GM12864 (cell line): ENCODE data around the gene CBFB.

Experiments
- DNase-seq: peaks from one replicate; pipeline ENCODE4 v3.0.0-alpha.2; 2011; ENCODE audit warnings: low read depth
- H3K4me3 ChIP-seq: 2 replicates; pipeline ENCODE4 v1.5.1; 2011; ENCODE audit warnings: mild to moderate bottlenecking, low read depth, low read length, control low read depth
- CTCF ChIP-seq: IDR thresholded peaks from 2 replicates; pipeline ENCODE4 v1.5.1; 2011; ENCODE audit warnings: low read depth, mild to moderate bottlenecking, moderate library complexity, low read length, control low read depth, inconsistent platforms; ENCODE audit errors: missing control alignments

Gene CBFB

DNA sequence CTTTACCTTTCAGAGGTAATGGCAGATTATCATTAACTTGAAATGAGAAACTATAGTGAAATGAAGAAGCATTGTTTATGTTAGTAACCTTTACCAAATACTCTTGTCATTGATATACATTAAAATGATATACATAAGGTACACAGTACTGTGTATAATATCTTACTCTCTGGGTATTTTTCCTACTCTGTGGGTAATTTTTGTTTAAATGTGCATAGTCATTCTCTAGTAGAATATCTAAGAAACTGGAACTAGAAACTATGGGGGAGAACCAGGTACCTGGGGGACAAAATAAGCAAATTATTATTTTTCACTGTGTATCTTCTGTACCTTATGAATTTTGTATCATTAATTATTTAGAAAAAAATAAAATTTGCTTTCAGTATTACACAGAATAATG lies 60.2 kb downstream of the CBFB start:
- DNase-seq, result no peak
- TF ChIP-seq CTCF, result no peak
- H3K4me3 ChIP-seq, result no peak overlapping the region

DNA sequence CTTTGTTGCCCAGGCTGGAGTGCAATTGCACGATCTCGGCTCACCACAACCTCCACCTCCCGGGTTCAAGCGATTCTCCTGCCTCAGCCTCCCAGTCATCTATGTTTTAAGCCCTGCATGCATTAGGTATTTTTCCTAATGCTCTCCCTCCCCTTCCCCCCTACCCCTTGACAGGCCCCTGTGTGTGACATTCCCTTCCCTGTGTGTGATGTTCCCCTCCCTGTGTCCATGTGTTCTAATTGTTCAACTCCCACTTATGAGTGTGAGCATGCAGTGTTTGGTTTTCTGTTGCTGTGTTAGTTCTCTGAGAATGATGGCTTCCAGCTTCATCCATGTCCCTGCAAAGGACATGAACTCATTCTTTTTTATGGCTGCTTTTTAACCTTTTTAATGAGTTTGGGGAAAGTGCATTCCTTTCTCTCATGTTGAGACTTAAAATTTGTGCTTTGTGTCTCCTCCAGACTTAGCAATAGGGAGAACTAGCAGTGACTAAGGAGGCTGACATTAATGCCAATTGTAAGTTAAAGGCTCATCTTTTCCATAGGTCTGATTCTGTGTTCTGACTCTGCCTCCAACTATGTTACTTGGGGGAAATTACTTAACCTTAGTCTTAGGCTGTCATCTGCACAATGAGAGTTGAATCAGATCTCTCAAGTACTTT lies 63.1 kb downstream of the CBFB start:
- TF ChIP-seq CTCF, result no peak
- no peak overlapping the region for H3K4me3 ChIP-seq
- DNase-seq, result no peak

DNA sequence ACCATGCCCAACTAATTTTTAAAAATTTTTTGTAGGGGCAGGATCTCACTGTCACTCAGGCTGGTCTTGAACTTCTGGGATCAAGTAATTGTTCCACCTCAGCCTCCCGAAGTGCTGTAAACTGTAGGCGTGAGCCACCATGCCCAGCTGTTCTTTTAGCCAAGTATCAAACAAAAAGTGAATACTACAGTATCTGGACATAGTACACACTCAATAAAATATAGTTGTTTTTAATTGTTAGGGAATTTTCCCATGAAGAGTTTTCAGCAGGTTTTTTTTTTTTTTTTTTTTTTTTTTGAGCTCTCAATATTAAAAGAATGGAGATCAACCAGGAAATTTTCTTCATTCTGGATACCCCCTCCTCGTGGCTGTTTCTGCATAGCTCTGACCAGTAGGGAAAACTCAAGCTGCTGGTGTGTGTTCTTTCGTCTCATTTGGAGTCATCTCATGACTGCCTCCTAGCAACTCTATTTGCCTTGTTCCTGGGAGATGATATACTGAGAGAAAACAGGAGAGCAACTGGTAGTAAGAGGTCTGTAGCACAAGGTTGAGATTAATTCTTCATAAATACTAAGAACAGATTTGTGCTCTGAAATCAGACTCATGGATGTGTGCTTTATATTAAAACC lies 64.3 kb downstream of the CBFB start:
- no peak for TF ChIP-seq CTCF
- H3K4me3 ChIP-seq, result no peak overlapping the region
- DNase-seq, result no peak

DNA sequence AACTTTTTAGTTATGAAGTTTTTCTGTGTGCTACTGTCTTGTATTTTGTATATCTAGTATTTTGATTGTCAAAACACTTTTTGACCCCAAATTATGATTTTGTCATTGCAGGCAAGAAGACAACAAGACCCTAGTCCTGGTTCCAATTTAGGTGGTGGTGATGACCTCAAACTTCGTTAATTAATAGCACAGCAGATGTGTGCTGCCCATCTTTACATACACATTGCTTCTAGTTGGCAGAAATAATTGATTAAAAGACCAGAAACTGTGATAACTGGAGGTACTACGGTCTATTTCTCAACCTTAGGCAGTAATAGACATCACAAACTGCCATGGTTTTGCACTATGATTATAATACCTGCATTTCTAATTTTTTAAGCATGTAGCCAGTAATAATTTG lies 69.7 kb downstream of the CBFB start:
- DNase-seq, result no peak
- no peak overlapping the region for H3K4me3 ChIP-seq
- no peak for TF ChIP-seq CTCF

DNA sequence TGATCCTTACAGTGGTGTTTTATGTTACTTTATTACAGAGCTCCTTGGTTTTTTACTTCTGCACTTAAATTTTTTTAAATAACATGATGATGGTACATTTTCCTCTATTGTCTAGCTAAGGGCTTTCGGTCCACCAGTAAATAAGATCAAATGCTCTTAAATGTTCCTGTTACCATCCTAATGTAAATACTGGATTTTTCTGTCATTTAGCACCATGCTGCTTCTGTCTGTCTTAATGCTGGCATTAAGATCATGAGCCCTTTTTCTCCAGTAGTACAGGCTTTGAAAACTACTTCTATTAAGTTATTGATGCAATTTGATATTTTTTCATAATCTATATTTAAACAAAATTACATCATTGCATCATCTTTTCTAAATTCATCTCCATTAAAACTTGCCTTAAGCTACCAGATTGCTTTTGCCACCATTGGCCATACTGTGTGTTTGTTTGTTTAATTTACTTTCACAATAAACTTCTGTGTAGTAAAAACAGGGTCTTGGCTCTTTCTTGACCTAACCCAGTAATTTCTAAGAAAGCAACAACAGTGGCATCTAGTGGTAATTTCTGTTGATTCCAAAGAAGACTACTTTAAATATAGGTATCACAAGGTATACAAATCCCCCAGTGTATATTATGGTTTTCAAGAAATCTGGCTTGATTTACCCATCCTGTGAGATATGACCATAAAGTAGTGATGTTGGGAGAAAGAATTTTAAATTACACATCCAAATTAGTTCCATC lies 71.8 kb downstream of the CBFB start:
- DNase-seq, result no peak
- TF ChIP-seq CTCF, result peak; percentile 25
- H3K4me3 ChIP-seq, result no peak overlapping the region

GRCh38 chr16:67101311-67102082 lies 72.5 kb downstream of the CBFB start:
- no peak overlapping the region for H3K4me3 ChIP-seq
- TF ChIP-seq CTCF, result no peak
- no peak for DNase-seq
